Caco-2 (cell line): ENCODE results near the gene DOP1B. TPM values are rescaled to one million over a fixed set of nuclear protein-coding genes. Genes with fewer than 3 reads are reported as not detected.

ENCODE experiments used
- BruUV-seq: library from RNA; stranded (reverse); fragments of 400-500 nt; replicated peaks from 2 replicates; lab custom pipeline; 2021; lab: Mats Ljungman, UMichigan
- CTCF ChIA-PET: fragments of 300-600 bp; sonication (Branson Sonifier 250); formaldehyde crosslinking; loops from one replicate; lab custom pipeline; 2022; ENCODE audit warnings: antibody characterized with exemption; lab: Charles Lee
- POLR2A ChIA-PET: fragments of 300-600 bp; sonication (Branson Sonifier 250); formaldehyde crosslinking; loops from one replicate; lab custom pipeline; 2022; ENCODE audit warnings: antibody characterized with exemption; lab: Charles Lee
- DNase-seq, 2 experiments: peaks; one replicate each; pipeline versions ENCODE4 v3.0.0 to v3.0.0-alpha.2; 2020 to 2022
- H3K27me3 ChIP-seq: replicated peaks from 2 replicates; pipeline ENCODE4 v1.6.0; 2011; ENCODE audit warnings: low read length; ENCODE audit not compliant: control insufficient read depth, insufficient read depth
- H3K36me3 ChIP-seq: 2 replicates; pipeline ENCODE4 v1.5.1; 2011; ENCODE audit warnings: low read length; ENCODE audit not compliant: control insufficient read depth, insufficient read depth
- H3K4me1 ChIP-seq: fragments of 250-450 bp; sonication (Bioruptor Pico); 2 replicates; pipeline ENCODE4 v1.5.1; 2020; ENCODE audit warnings: mild to moderate bottlenecking
- H3K4me3 ChIP-seq: 2 replicates; pipeline ENCODE4 v1.5.1; 2011; ENCODE audit warnings: low read depth, mild to moderate bottlenecking, control low read depth, low read length
- H3K9me3 ChIP-seq: fragments of 250-450 bp; sonication (Bioruptor Pico); 2 replicates; pipeline ENCODE4 v1.5.1; 2020; ENCODE audit warnings: mild to moderate bottlenecking, moderate library complexity
- H3K27ac Mint-ChIP-seq: one replicate; pipeline ENCODE4 v1.8.0; 2022; ENCODE audit warnings: mixed read lengths; ENCODE audit not compliant: unreplicated experiment
- H3K27me3 Mint-ChIP-seq: one replicate; pipeline ENCODE4 v1.8.0; 2022; ENCODE audit warnings: mixed read lengths; ENCODE audit not compliant: insufficient read depth, unreplicated experiment
- H3K36me3 Mint-ChIP-seq: one replicate; pipeline ENCODE4 v1.8.0; 2022; ENCODE audit warnings: mild to moderate bottlenecking, mixed read lengths; ENCODE audit not compliant: insufficient read depth, unreplicated experiment
- H3K4me1 Mint-ChIP-seq: one replicate; pipeline ENCODE4 v1.8.0; 2022; ENCODE audit warnings: low read depth, mixed read lengths; ENCODE audit not compliant: unreplicated experiment
- H3K4me3 Mint-ChIP-seq: one replicate; pipeline ENCODE4 v1.8.0; 2022; ENCODE audit warnings: mild to moderate bottlenecking, moderate library complexity, mixed read lengths; ENCODE audit not compliant: unreplicated experiment
- H3K9me3 Mint-ChIP-seq: one replicate; pipeline ENCODE4 v1.8.0; 2022; ENCODE audit warnings: mixed read lengths; ENCODE audit not compliant: unreplicated experiment
- CTCF ChIP-seq, 2 experiments: fragments of 200-600 bp in 1 of 2; IDR thresholded peaks; 1 replicate in 1 of 2; 2 replicates in 1 of 2; pipeline versions ENCODE4 v1.5.1 to v1.8.0; 2011 to 2022; ENCODE audit warnings: antibody characterized with exemption in 1 of 2, control low read depth in 1 of 2, inconsistent platforms in 1 of 2, low read depth in 1 of 2, low read length in 1 of 2, mild to moderate bottlenecking in 1 of 2, moderate library complexity in 1 of 2; ENCODE audit not compliant: insufficient read depth in 1 of 2, severe bottlenecking in 1 of 2, unreplicated experiment in 1 of 2
- intact Hi-C: fragments of 100-400 bp; cut with micrococcal nuclease; formaldehyde crosslinking; loops from one replicate; pipeline ENCODE4 v1.10.0; 2022; ENCODE audit not compliant: unreplicated experiment
- total RNA-seq: library from RNA; stranded (reverse); gene quantifications from 2 replicates; pipeline ENCODE4 v1.2.3, GENCODE V29; 2022

DOP1B gene
- total RNA-seq, 1 experiment from 2014 or later: 15.9 TPM

- POLR2A ChIA-PET: interaction anchor here (0.6 to 1.8 kb wide), 10 partner anchors 11 to 164 kb away, joined by 3 to 31 read pairs (median 6); partner anchors contain the start of gene MORC3
- Histone ChIP-seq H3K9me3 (no peaks in the 10 kb centered on the region), H3K4me1 (peaks cover 5% of the 10 kb centered on the region), H3K27me3 (no peaks in the 10 kb centered on the region), H3K4me3 (peak overlapping the region; percentile 74), H3K36me3 (no peaks in the 10 kb centered on the region)
- Mint-ChIP-seq H3K27me3 (no peaks in the 10 kb centered on the region), H3K9me3 (no peaks in the 10 kb centered on the region), H3K36me3 (peaks cover 13% of the 10 kb centered on the region), H3K4me3 (peak overlapping the region; percentile 83), H3K4me1 (peaks cover 20% of the 10 kb centered on the region), H3K27ac (peak overlapping the region; percentile 84)
- peak; percentile 83 to 88 for DNase-seq
- TSS peak; percentile 62 for BruUV-seq
- CTCF ChIA-PET: interaction anchor here (0.6 to 1.4 kb wide), 7 partner anchors 8 to 164 kb away, joined by 3 to 10 read pairs (median 4); partner anchors contain the start of gene MORC3
- no peak for TF ChIP-seq CTCF (IDR thresholded peaks at IDR 0.05; ENCODE audit: insufficient read depth in 1 of 2, low read depth in 1 of 2, low read length in 1 of 2, severe bottlenecking in 1 of 2, unreplicated experiment in 1 of 2)
- intact Hi-C loops: loop anchor here (1.0 to 5.0 kb wide), 5 partner anchors 14 to 165 kb away; partner anchors contain the start of gene MORC3
Measured at GRCh38 chr21:36155603-36156338, 853 bp upstream of the DOP1B start.

- peak; percentile 98 to 99 for DNase-seq
- Mint-ChIP-seq H3K36me3 (peaks cover 13% of the 10 kb centered on the region), H3K4me3 (peak overlapping the region; percentile 83), H3K27me3 (no peaks in the 10 kb centered on the region), H3K4me1 (peaks cover 20% of the 10 kb centered on the region), H3K9me3 (no peaks in the 10 kb centered on the region), H3K27ac (peak overlapping the region; percentile 84)
- H3K36me3 ChIP-seq: no peaks in the 10 kb centered on the region
- no TSS peak for BruUV-seq
- POLR2A ChIA-PET: interaction anchor here (1.0 to 1.8 kb wide), 6 partner anchors 10 to 164 kb away, joined by 3 to 31 read pairs (median 6); partner anchors contain the start of gene MORC3
- intact Hi-C loops: loop anchor here (1.0 to 5.0 kb wide), 5 partner anchors 15 to 164 kb away; partner anchors contain the start of gene MORC3
- CTCF ChIA-PET: interaction anchor here (0.6 to 1.4 kb wide), 5 partner anchors 7 to 63 kb away, joined by 3 to 10 read pairs (median 4); no protein-coding TSS in a partner anchor
- H3K4me3 ChIP-seq: peak overlapping the region; percentile 89
- peaks cover 5% of the 10 kb centered on the region for H3K4me1 ChIP-seq
- H3K27me3 ChIP-seq: no peaks in the 10 kb centered on the region
- no peaks in the 10 kb centered on the region for H3K9me3 ChIP-seq
- no peak for TF ChIP-seq CTCF (IDR thresholded peaks at IDR 0.05; ENCODE audit: insufficient read depth in 1 of 2, low read depth in 1 of 2, low read length in 1 of 2, severe bottlenecking in 1 of 2, unreplicated experiment in 1 of 2)
Measured at GRCh38 chr21:36156339-36156814, 247 bp upstream of the DOP1B start.

- intact Hi-C loops: loop anchor here (5.0 kb wide), 1 partner anchor 108 kb away; no protein-coding TSS in a partner anchor
- no peaks in the 10 kb centered on the region for H3K9me3 Mint-ChIP-seq
- Histone ChIP-seq H3K36me3 (no peaks in the 10 kb centered on the region), H3K4me3 (no peak overlapping the region), H3K4me1 (peaks cover 17% of the 10 kb centered on the region), H3K27me3 (no peaks in the 10 kb centered on the region), H3K9me3 (no peaks in the 10 kb centered on the region)
- H3K4me3 Mint-ChIP-seq: peak overlapping the region; percentile 3
- ChIA-PET POLR2A (no interaction called here), CTCF (no interaction called here)
- peaks cover 13% of the 10 kb centered on the region for H3K36me3 Mint-ChIP-seq
- peak overlapping the region; percentile 16 for H3K27ac Mint-ChIP-seq
- DNase-seq: no peak
- no peaks in the 10 kb centered on the region for H3K27me3 Mint-ChIP-seq
- TF ChIP-seq CTCF (IDR thresholded peaks at IDR 0.05; ENCODE audit: insufficient read depth in 1 of 2, low read depth in 1 of 2, low read length in 1 of 2, severe bottlenecking in 1 of 2, unreplicated experiment in 1 of 2): no peak
- H3K4me1 Mint-ChIP-seq: peaks cover 21% of the 10 kb centered on the region
- no TSS peak for BruUV-seq
Measured at GRCh38 chr21:36159356-36159921, 2.8 kb downstream of the DOP1B start.
